IPS DF 6.9 (cell line): ENCODE results near the gene STX2.

Source experiments
- DNase-seq: peaks from one replicate; pipeline ENCODE4 v3.0.0-alpha.2; 2013; ENCODE audit warnings: low read depth, low spot score
- H3K27ac ChIP-seq: one replicate; pipeline ENCODE4 v1.5.1; 2013; ENCODE audit warnings: low read length, control low read depth
- H3K27me3 ChIP-seq: 2 replicates; pipeline ENCODE4 v1.6.1; 2013; ENCODE audit warnings: mild to moderate bottlenecking, low read length; ENCODE audit not compliant: control insufficient read depth, insufficient read depth
- H3K36me3 ChIP-seq: 2 replicates; pipeline ENCODE4 v1.6.1; 2013; ENCODE audit warnings: low read length; ENCODE audit not compliant: control insufficient read depth, insufficient read depth
- H3K4me1 ChIP-seq: 2 replicates; pipeline ENCODE4 v1.6.1; 2013; ENCODE audit warnings: low read length; ENCODE audit not compliant: control insufficient read depth, insufficient read depth
- H3K4me3 ChIP-seq: 2 replicates; pipeline ENCODE4 v1.5.1; 2013; ENCODE audit warnings: mild to moderate bottlenecking, low read length
- H3K9me3 ChIP-seq: 2 replicates; pipeline ENCODE4 v1.6.1; 2013; ENCODE audit warnings: low read length, inconsistent platforms; ENCODE audit not compliant: control insufficient read depth, insufficient read depth
- WGBS: extraction: QIAGEN DNeasy Blood & Tissue Kit; methylation state at CpG from one replicate; pipeline ENCODE4 v1.1.7; 2013; ENCODE audit warnings: mixed read lengths, missing lambda C conversion rate; ENCODE audit not compliant: insufficient read length, insufficient coverage; 5-methylcytosine and 5-hydroxymethylcytosine counted together

Gene STX2

GRCh38 chr12:130818272-130818634 lies 20.8 kb downstream of the STX2 start:
- Histone ChIP-seq H3K9me3 (no peaks in the 10 kb centered on the region), H3K27me3 (no peaks in the 10 kb centered on the region), H3K36me3 (no peaks in the 10 kb centered on the region; the same call in 1 of the 2 replicates), H3K4me1 (peaks cover 8% of the 10 kb centered on the region), H3K4me3 (no peak overlapping the region), H3K27ac (no peak overlapping the region)
- WGBS = no CpG with 5 or more reads among the region's 14 CpGs
- DNase-seq = no peak

- no CpG with 5 or more reads among the region's 14 CpGs for WGBS
- Histone ChIP-seq H3K4me1 (peaks cover 10% of the 10 kb centered on the region), H3K9me3 (no peaks in the 10 kb centered on the region), H3K36me3 (no peaks in the 10 kb centered on the region), H3K27ac (no peak overlapping the region), H3K4me3 (no peak overlapping the region), H3K27me3 (no peaks in the 10 kb centered on the region)
- no peak for DNase-seq
Measured at GRCh38 chr12:130817804-130818203, 21.2 kb downstream of the STX2 start.

GRCh38 chr12:130816097-130816496 lies 23.0 kb downstream of the STX2 start:
- Histone ChIP-seq H3K4me3 (no peak overlapping the region), H3K27me3 (no peaks in the 10 kb centered on the region), H3K9me3 (no peaks in the 10 kb centered on the region), H3K27ac (no peak overlapping the region), H3K4me1 (peaks cover 10% of the 10 kb centered on the region), H3K36me3 (no peaks in the 10 kb centered on the region)
- no CpG with 5 or more reads among the region's 14 CpGs for WGBS
- DNase-seq = no peak

- H3K36me3 ChIP-seq = 0 out of 2 replicates have a peak, but pooled peaks cover 3% of the 10 kb centered on the region
- peaks cover 10% of the 10 kb centered on the region for H3K4me1 ChIP-seq
- H3K27ac ChIP-seq = no peak overlapping the region
- WGBS = no CpG with 5 or more reads among the region's 14 CpGs
- H3K9me3 ChIP-seq = no peaks in the 10 kb centered on the region
- no peak for DNase-seq
- no peak overlapping the region for H3K4me3 ChIP-seq
- no peaks in the 10 kb centered on the region for H3K27me3 ChIP-seq
Measured at GRCh38 chr12:130815028-130815741, 23.9 kb downstream of the STX2 start.

DNA sequence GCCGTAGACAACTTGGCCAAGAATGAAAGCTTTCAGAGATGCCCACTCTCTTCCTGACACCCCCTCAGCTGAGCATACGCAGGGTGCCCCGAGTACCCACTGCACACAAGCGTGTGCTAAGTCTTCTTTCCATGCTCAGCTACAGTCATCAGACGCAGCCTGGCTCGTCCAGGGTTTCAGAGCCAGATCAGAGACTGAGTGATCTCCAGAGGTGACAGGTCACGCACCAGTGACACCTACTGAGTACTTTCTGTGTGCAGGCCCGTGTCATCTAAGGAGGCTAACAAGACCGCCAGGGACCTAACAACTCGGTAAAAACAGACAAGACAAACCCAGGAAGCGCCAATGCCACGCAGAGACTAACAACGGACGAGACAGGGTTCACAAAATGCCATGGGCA lies 25.1 kb downstream of the STX2 start:
- Histone ChIP-seq H3K4me3 (no peak overlapping the region), H3K27ac (no peak overlapping the region), H3K4me1 (peaks cover 10% of the 10 kb centered on the region), H3K27me3 (no peaks in the 10 kb centered on the region), H3K36me3 (0 out of 2 replicates have a peak, but pooled peaks cover 3% of the 10 kb centered on the region), H3K9me3 (no peaks in the 10 kb centered on the region)
- WGBS = no CpG with 5 or more reads among the region's 14 CpGs
- DNase-seq = no peak

DNA sequence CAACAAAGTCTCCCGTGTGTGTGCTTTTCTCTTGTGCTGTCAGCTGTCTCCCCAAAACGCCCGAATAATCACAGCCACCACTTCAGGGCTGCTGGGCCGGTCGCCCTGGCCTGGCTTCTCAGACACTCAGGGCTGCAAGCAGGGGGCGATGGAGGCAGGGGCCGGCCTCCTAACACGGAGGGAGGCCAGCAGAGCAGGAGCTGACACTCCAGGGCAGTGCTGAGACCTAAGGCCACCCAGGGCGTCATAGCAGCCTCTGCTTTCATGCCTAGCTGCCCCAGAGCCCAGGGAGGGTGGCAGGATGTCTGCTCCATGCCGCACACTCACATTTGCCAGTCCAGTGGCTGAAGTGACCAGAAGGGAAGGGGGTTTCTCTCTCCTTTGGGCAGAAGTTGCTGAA lies 25.6 kb downstream of the STX2 start:
- 0 out of 2 replicates have a peak, but pooled peaks cover 3% of the 10 kb centered on the region for H3K36me3 ChIP-seq
- no peaks in the 10 kb centered on the region for H3K9me3 ChIP-seq
- no peak for DNase-seq
- H3K4me1 ChIP-seq = peaks cover 7% of the 10 kb centered on the region
- no peaks in the 10 kb centered on the region for H3K27me3 ChIP-seq
- H3K4me3 ChIP-seq = no peak overlapping the region
- H3K27ac ChIP-seq = no peak overlapping the region
- no CpG with 5 or more reads among the region's 10 CpGs for WGBS

DNA sequence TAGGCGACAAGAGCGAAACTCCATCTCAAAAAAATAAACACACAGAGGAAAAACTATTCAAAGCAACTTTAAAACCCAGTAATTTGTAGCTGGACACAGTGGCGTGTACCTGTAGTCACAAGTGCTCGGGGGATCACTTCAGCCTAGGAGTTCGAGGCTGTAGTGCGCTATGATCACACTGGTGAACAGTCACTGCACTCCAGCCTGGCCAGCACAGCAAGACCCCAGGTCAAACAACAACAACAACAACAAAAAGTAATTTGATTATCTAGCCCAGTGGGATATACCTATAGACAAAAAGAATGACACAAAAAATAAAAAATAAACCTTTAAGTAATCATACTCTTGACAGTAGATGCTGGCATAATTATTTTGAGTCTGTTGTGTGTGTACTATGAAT lies 29.3 kb downstream of the STX2 start:
- Histone ChIP-seq H3K27me3 (no peaks in the 10 kb centered on the region), H3K9me3 (no peaks in the 10 kb centered on the region), H3K36me3 (0 out of 2 replicates have a peak, but pooled peaks cover 3% of the 10 kb centered on the region), H3K27ac (no peak overlapping the region), H3K4me3 (no peak overlapping the region), H3K4me1 (peaks cover 2% of the 10 kb centered on the region; the same call in 1 of the 2 replicates)
- no CpG with 5 or more reads among the region's 6 CpGs for WGBS
- DNase-seq = no peak

DNA sequence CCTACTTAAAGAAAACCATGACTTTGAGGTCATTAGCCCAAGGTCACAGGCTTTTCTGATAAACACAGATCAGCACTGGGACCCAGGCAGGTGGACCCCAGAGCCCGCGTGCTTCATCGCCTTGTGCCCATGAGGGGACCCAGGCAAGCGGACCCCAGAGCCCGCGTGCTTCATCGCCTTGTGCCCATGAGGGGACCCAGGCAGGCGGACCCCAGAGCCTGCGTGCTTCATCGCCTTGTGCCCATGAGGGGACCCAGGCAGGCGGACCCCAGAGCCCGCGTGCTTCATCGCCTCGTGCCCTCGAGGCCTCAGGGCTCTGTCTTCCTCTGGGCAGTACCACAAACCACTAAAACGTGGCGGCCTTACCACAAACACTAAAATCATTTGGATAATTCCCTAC lies 31.7 kb downstream of the STX2 start:
- no peaks in the 10 kb centered on the region for H3K9me3 ChIP-seq
- no CpG with 5 or more reads among the region's 18 CpGs for WGBS
- no peaks in the 10 kb centered on the region for H3K27me3 ChIP-seq
- H3K4me3 ChIP-seq = no peak overlapping the region
- DNase-seq = no peak
- H3K36me3 ChIP-seq = peaks cover 3% of the 10 kb centered on the region; the same call in 1 of the 2 replicates
- no peaks in the 10 kb centered on the region for H3K4me1 ChIP-seq
- H3K27ac ChIP-seq = no peak overlapping the region

DNA sequence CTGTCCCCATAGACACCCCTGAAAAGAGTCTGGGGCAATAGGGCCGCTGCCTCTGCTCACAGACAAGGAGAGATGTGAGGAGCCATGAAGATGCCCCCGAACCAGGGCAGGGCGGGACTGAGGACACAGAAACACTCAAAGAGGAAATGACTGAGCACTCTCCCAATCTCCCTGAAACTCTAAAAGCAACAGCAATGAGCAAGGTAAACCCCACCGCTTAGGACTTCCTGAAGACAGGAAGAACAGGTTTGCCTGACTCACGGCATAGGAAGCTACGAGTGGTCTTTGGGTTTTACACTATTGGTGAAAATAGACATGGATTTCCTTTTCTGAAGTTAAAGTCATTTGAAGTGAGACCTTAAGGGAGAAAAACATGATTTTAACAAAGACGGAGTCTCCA lies 32.5 kb downstream of the STX2 start:
- H3K4me1 ChIP-seq = no peaks in the 10 kb centered on the region
- no CpG with 5 or more reads among the region's 7 CpGs for WGBS
- no peak for DNase-seq
- peaks cover 3% of the 10 kb centered on the region; the same call in 1 of the 2 replicates for H3K36me3 ChIP-seq
- H3K27ac ChIP-seq = no peak overlapping the region
- no peaks in the 10 kb centered on the region for H3K27me3 ChIP-seq
- H3K4me3 ChIP-seq = no peak overlapping the region
- H3K9me3 ChIP-seq = no peaks in the 10 kb centered on the region

GRCh38 chr12:130805635-130806034 lies 33.4 kb downstream of the STX2 start:
- H3K4me3 ChIP-seq = no peak overlapping the region
- no peaks in the 10 kb centered on the region for H3K9me3 ChIP-seq
- WGBS = no CpG with 5 or more reads among the region's 5 CpGs
- H3K4me1 ChIP-seq = no peaks in the 10 kb centered on the region
- H3K27me3 ChIP-seq = no peaks in the 10 kb centered on the region
- no peak for DNase-seq
- no peak overlapping the region for H3K27ac ChIP-seq
- peaks cover 3% of the 10 kb centered on the region; the same call in 1 of the 2 replicates for H3K36me3 ChIP-seq

GRCh38 chr12:130804216-130804615 lies 34.8 kb downstream of the STX2 start:
- Histone ChIP-seq H3K36me3 (peaks cover 3% of the 10 kb centered on the region; the same call in 1 of the 2 replicates), H3K9me3 (no peaks in the 10 kb centered on the region), H3K4me3 (no peak overlapping the region), H3K27ac (no peak overlapping the region), H3K4me1 (no peaks in the 10 kb centered on the region), H3K27me3 (no peaks in the 10 kb centered on the region)
- DNase-seq = no peak
- no CpG with 5 or more reads among the region's 14 CpGs for WGBS
